Stimulated activated CD4-positive, alpha-beta T cell treated with anti-CD3 and anti-CD28 coated beads, Interleukin-2, amount 100 ng/mL, for 48 hours (primary cell): Measurements from ENCODE around the gene TECPR2.
"Not testable (repeated sequence)": the region's sequence is repeated elsewhere in the genome, so short reads cannot be mapped to it uniquely, and the experiment has no call there.

Experiments
- DNase-seq, 2 donors: peaks; one replicate each; pipeline ENCODE4 v3.0.0-alpha.2; 2020

Gene TECPR2

DNA sequence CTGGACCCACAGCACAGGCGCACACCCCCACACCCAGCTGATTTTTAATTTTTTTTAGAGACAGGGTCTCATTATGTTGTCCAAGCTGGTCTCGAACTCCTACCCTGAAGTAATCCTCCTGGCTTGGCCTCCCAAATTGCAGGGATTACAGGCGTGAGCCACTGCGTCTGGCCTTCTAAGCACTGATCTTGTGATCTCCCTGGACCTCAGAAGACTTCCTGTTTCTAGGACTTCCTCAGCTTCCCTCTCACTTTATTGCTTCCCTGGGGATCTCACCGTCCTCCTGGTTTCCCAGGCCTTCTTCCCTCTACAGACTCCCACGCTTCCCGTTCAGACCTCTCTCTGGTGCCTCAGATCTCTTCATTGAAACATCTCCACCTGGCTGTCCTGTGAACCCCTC is 29.4 kb upstream of the TECPR2 start:
- no peak for DNase-seq

DNA sequence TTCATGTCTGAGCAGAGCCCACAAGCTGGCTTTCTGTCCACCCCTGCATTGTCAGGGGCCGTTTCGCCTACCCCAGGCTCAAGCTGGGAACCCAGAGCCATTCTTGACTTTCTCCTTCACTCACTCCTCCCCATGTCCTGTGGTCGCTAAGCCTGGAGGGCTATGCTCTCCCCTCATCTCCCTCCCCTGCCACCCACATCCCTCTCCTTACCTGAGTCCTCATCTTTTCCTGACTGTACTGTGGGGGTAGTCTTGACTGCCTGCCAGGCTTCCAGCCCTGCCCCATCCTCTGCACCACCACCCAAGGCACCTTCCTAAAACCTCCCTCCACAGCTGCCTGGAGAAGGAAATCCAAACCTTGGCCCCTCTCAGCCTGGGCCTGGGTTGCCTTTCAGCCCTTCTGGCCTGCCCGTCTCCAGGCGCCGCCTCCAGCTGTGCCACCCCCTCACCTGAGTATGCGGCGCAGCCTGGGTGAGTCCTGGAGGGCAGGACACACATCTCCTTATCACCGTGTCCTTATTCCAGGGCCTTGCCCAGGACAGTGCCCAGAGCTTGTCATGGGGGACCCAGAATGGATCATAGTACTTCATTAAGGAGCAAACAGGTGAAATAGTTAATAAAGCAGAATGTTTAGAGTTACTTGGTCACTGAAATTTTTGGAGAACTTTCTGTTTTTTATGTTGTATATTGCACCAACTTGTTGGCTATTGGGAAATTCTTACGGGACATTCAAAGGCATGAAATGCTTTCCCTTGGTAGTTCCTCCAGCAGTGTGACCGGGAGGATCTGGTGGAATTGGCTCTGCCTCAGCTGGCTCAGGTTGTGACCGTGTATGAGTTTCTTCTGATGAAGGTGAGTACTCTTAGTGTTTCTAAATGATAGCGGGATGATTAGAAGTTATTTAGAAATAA is 28.7 kb upstream of the TECPR2 start:
- DNase-seq, result no peak

DNA sequence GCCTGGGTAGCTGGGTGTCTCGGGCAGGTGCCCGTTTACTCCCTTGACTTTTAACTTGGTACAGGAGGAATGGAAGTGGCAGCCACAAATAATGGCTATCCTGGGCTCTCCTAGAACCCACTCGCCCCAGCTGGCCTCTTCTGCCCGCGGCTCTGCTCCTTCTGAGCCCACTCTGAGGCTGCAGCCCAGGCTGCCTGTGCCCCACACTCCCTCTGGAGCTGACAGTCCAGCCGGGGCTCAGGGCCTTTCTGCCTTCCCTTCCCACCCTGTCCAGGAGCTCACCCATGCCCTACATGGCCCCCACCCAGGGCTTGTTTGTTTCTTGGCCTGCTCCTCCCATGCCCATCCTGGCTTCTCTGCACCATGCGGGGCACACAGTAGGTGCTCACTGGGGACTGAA is 27.6 kb upstream of the TECPR2 start:
- no peak for DNase-seq

- DNase-seq, result no peak
These were observed 24.0 kb upstream of the TECPR2 start for GRCh38 chr14:102338724-102339123.

GRCh38 chr14:102341566-102341965 is 21.2 kb upstream of the TECPR2 start:
- no peak for DNase-seq

GRCh38 chr14:102342238-102342637 is 20.5 kb upstream of the TECPR2 start:
- no peak for DNase-seq

DNA sequence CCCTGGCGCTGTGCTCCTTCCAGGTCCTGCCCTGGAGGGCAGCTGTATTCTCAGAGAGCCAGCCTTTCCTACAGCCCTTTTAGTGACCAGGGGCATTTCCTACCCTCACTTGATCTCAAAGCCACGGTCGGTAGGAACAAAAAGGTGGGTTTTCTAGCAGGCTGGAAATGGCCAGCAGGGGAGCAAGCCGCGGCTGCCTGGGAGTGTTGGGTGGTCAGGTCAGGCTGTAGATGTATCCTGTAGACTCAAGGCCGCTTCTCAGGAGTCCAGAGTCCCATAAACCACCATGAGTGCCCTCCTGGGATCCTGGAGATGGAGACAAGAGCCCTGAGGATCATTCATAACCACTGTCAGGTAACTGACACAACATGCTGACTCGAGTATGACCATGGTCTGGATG is 18.7 kb upstream of the TECPR2 start:
- DNase-seq, result no peak

GRCh38 chr14:102344485-102344884 is 18.3 kb upstream of the TECPR2 start:
- no peak for DNase-seq

DNA sequence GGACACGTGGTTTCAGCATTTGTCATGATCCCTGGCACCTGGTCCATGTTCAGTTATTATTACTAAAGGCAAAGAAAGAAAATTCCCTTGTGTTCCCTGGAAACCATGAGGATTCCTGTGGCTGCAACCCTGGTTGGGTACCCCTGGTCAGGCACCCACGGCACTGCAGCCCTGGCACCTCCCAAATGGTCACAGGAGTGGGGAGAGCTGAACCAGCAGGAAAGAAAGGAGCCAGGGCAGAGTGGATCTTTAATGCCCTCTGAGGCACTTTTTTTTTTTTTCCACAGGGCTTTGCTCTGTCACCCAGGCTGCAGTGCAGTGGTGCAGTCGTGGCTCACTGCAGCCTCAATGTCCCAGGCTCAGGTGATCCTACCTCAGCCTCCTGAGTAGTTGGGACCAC is 17.5 kb upstream of the TECPR2 start:
- no peak for DNase-seq

- no peak for DNase-seq
These were observed 16.1 kb upstream of the TECPR2 start for GRCh38 chr14:102346645-102347044.

DNA sequence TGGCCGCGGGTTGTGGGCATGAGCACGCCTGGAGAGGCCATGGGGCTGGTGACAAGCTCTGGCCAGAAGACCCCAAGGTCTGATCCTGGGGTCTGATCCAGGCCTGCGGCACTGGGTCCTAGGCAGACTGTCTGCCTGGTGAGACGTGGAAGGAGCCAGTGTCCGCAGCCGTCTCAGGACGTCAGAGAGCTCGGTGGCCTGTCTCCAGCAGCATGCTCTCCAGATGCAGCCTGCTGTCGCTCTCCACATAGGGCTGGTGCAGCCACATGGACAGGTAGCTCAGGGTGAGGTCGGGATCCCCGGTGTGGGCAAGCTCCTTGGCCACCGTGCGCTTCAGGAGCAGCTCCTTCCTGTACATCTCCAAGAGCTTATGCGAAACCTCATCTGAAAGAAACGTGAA is 14.4 kb upstream of the TECPR2 start:
- DNase-seq, result no peak

DNA sequence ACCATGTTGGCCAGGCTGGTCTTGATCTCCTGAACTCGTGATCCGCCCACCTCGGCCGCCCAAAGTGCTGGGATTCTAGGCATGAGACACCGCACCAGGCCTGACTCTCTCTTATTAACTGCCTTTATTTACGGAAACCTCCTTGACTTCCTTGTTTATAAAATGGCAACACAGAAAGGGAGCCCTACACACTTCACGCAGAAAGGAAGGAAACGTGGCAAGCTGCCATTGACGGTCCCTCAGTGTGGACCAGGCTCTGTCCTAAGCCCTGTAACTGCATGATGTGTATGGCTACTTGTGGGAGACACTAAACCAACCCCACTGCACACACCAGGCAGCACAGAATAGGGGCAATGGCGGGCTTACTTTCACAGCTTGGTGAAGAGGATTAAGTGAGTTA is 11.7 kb upstream of the TECPR2 start:
- no peak for DNase-seq

GRCh38 chr14:102351593-102351992 is 11.1 kb upstream of the TECPR2 start:
- DNase-seq, result not testable (repeated sequence)

- DNase-seq, result no peak
These were observed 10.5 kb upstream of the TECPR2 start for GRCh38 chr14:102352213-102352612.

DNA sequence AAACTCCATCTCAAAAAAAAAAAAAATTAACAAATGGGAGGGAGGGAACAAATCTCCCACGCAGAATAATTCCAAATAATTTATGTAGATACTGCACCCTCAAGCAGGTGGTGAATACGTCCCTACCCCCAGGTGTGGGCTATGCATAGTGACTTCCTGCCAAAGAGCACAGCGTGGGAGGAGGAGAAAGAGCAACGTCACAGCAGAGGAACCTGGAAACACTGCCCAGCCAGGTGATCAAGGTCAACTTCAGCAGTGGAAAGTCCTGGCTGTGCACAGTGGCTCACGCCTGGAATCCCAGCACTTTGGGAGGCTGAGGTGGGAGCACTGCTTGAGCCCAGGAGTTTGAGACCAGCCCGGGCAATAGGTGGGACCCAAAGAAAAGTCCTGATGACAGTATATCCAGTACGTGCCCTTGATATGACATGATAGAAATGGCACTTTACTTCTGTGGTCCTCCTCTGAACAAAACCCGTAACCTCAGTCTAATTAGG is 9.6 kb upstream of the TECPR2 start:
- DNase-seq, result no peak

GRCh38 chr14:102356280-102356679 is 6.5 kb upstream of the TECPR2 start:
- DNase-seq, result no peak

- no peak for DNase-seq
These were observed 3.4 kb upstream of the TECPR2 start for GRCh38 chr14:102359341-102359740.

DNA sequence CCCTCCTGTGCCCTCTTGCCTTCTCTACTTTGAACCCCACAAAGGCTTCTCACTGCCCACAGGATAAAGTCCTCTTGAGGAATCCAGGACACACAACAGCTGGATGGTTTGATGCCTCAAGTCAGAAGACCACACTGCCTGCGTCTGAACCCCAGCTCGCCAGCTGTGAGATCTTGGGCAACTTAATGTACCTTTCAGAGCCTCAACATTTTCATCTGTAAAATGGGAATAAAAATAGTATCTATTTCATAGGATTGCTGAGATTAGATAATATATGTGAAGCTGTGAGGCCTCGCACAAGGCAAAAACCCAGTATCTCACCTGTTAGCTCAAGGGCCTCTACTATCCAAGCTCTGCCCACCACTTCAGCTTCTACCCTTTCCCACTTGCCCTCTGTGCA is 2.4 kb upstream of the TECPR2 start:
- DNase-seq, result no peak

GRCh38 chr14:102362084-102362483 is 657 bp upstream of the TECPR2 start:
- DNase-seq, result peak; percentile 40 to 47

- DNase-seq, result peak; percentile 18 to 34
These were observed 622 bp downstream of the TECPR2 start for GRCh38 chr14:102363182-102363943.

- DNase-seq, result no peak
These were observed 7.6 kb downstream of the TECPR2 start for GRCh38 chr14:102370305-102370809.

DNA sequence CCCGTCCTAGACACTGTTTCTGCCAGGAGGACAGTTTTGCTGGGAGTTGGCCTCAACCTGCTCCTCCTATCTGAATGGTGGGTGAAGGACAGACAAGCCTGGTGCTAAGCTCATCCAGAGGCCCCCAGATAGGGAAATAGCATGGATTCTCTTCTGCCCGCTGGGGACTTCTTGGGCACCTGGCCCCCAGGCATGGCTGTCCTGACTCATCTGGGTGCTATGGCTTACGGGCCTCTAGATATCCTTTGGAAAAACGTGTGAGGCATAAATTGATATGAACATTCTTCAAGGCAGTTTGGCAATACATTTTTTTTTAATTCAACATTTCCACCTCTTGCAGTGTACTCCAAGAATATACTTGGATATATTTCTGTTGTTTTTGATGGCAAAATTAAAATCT is 8.6 kb downstream of the TECPR2 start:
- DNase-seq, result no peak

DNA sequence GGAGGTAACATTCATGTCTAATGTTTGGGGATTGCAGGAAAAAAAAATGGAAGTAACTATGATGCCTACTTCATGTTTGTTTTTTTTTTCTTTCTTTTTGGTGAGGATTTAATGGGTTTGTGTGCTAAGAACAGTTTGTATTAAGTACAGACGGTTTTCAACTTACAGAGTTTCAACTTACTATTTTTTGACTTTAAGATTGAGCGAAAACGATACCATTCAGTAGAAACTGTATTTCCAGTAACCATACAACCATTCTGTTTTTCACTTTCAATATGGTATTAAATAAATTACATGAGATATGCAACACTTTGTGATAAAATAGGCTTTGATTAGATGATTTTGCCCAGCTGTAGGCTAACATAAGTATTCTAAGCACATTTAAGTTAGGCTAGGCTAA is 10.4 kb downstream of the TECPR2 start:
- DNase-seq, result no peak

- DNase-seq, result no peak
These were observed 11.5 kb downstream of the TECPR2 start for GRCh38 chr14:102374264-102374663.
